HG03460 (cell line): ENCODE measurements around the gene PRMT1.
"Not testable (repeated sequence)": the region's sequence is repeated elsewhere in the genome, so short reads cannot be mapped to it uniquely, and the experiment has no call there.

Experiments used
- ATAC-seq: cut with Tn5 transposase; IDR thresholded peaks from one replicate; pipeline ENCODE4 v1.9.1; 2021; ENCODE audit not compliant: unreplicated experiment

The PRMT1 gene

GRCh38 chr19:49677231-49677900 is at the start of gene PRMT1:
Gene PRMT1 (plus strand): TSS chr19:49677271. CDS start chr19:49677281, 10 bp downstream.
- ATAC-seq: no peak

GRCh38 chr19:49629659-49630058 is 47.4 kb upstream of the PRMT1 start:
- ATAC-seq: no peak

GRCh38 chr19:49631014-49631588 is 46.0 kb upstream of the PRMT1 start:
- ATAC-seq: no peak

GRCh38 chr19:49631610-49632192 is 45.4 kb upstream of the PRMT1 start:
- no peak for ATAC-seq

- ATAC-seq: no peak
Observed at GRCh38 chr19:49632576-49632975, 44.5 kb upstream of the PRMT1 start.

GRCh38 chr19:49633273-49633672 is 43.8 kb upstream of the PRMT1 start:
- not testable (repeated sequence) for ATAC-seq

- no peak for ATAC-seq
Observed at GRCh38 chr19:49635530-49636232, 41.4 kb upstream of the PRMT1 start.

- ATAC-seq: no peak
Observed at GRCh38 chr19:49636233-49636932, 40.7 kb upstream of the PRMT1 start.

GRCh38 chr19:49637821-49638738 is 39.0 kb upstream of the PRMT1 start:
- no peak for ATAC-seq

- no peak for ATAC-seq
Observed at GRCh38 chr19:49639401-49640112, 37.5 kb upstream of the PRMT1 start.

- ATAC-seq: peak; percentile 57
Observed at GRCh38 chr19:49640113-49640898, 36.8 kb upstream of the PRMT1 start, which contains the start of gene RRAS. Gene RRAS (minus strand): TSS chr19:49640143. CDS start chr19:49640098, 45 bp downstream.

GRCh38 chr19:49641688-49642491 is 35.2 kb upstream of the PRMT1 start, which contains the start of gene SCAF1:
Gene SCAF1 (plus strand): TSS chr19:49642209. CDS start chr19:49645027, 2,818 bp downstream.
- peak; percentile 49 for ATAC-seq

- ATAC-seq: no peak
Observed at GRCh38 chr19:49642492-49643035, 34.5 kb upstream of the PRMT1 start.

- no peak for ATAC-seq
Observed at GRCh38 chr19:49643466-49643865, 33.6 kb upstream of the PRMT1 start.

GRCh38 chr19:49645592-49645991 is 31.5 kb upstream of the PRMT1 start:
- no peak for ATAC-seq

- ATAC-seq: no peak
Observed at GRCh38 chr19:49645995-49646394, 31.1 kb upstream of the PRMT1 start.

GRCh38 chr19:49646586-49646985 is 30.5 kb upstream of the PRMT1 start:
- ATAC-seq: no peak
